ENCODE data around the gene EIF1AD.
"Not testable (repeated sequence)": the region's sequence is repeated elsewhere in the genome, so short reads cannot be mapped to it uniquely, and the experiment has no call there.

EIF1AD gene

GRCh38 chr11:65973439-65974110 is 28.4 kb downstream of the EIF1AD start:
- in situ Hi-C loops (cut with MboI; ENCODE audit: low sequenced_read_pairs), result no loop called here

DNA sequence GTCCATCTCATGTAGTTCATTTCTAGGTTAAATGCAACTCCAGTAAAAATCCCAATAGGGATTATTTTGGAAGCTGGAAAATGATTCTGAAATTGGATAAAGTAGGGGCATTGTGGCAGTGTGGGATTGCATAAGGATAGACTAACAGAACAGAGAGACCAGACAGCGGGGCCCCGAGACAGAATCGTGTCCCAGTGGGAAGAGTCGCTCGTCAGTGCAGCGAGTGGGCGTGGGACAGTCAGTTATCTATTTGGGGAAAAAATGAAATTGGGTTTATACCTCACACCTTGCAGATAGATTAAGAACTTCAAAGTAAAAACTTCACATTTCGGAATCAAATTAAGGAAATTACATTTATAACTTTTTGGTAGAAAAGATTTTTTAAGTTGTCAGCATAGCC is 29.8 kb downstream of the EIF1AD start:
- in situ Hi-C loops (cut with MboI; ENCODE audit: low sequenced_read_pairs), result no loop called here

GRCh38 chr11:65968600-65969482 is 33.1 kb downstream of the EIF1AD start:
- in situ Hi-C loops (cut with MboI; ENCODE audit: low sequenced_read_pairs), result no loop called here

- in situ Hi-C loops (cut with MboI; ENCODE audit: low sequenced_read_pairs), result no loop called here
These were observed 34.5 kb downstream of the EIF1AD start for GRCh38 chr11:65967329-65967934.

DNA sequence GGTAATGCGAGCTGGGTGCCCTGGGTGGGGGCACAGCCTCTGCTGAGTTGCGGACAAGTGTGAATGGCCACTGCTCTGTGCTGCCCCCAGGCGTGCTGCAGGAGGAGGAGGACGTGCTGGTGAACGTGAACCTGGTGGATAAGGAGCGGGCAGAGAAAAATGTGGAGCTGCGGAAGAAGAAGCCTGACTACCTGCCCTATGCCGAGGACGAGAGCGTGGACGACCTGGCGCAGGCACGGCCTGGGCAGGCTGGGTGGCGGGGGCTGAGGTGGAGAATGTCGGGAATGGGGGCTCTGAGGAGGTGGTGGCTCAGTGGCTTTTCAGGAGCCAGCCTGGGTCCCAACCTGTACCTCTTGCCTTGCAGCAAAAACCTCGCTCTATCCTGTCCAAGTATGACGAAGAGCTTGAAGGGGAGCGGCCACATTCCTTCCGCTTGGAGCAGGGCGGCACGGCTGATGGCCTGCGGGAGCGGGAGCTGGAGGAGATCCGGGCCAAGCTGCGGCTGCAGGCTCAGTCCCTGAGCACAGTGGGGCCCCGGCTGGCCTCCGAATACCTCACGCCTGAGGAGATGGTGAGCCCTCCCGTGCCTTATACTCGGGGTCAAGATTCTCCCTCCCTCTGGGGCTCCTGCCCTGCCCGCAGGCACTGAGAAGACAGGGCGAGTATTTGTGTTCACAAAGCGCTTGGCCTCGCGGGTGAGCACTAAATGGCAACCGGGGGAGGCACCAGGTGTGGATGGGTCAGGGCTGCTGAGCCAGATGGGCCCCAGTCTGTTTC is 35.8 kb downstream of the EIF1AD start:
- in situ Hi-C loops (cut with MboI; ENCODE audit: low sequenced_read_pairs), result no loop called here

DNA sequence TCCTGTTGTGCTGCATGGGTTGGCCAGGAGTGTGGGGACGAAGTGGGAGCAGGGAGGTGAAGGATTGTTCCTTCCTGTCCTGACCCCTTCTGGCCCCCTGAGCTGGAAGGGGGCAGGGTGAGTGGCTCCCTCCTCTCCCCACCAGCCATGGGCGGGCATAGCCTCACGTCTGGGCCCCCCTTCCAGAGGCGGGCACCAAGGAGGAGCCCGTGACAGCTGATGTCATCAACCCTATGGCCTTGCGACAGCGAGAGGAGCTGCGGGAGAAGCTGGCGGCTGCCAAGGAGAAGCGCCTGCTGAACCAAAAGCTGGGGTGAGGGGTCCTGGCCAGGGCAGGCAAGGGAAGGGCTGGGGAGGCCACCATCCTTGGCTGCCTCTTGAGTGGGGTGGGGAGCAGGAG is 37.1 kb downstream of the EIF1AD start:
- in situ Hi-C loops (cut with MboI; ENCODE audit: low sequenced_read_pairs), result no loop called here

DNA sequence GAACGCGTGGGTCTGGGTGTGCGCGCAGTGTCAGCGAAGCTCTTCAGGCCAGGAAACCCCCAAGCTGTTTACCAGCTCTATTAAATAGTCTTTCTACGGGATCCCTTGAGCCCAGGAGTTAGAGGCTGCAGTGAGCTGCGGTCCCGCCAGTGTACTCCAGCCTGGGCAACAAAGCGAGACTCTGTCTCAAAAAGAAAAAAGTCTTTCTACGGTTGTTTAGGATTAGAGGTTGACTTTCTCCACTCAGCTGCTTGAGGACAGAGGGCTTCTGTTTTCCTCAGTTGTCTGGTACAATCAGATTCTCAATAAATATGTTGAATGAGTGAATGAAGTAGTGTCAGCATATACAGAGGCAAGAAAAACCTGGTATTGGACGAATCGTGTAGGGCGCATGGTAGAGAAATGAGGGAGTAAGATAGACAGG is 39.8 kb downstream of the EIF1AD start:
- in situ Hi-C loops (cut with MboI; ENCODE audit: low sequenced_read_pairs), result no loop called here

DNA sequence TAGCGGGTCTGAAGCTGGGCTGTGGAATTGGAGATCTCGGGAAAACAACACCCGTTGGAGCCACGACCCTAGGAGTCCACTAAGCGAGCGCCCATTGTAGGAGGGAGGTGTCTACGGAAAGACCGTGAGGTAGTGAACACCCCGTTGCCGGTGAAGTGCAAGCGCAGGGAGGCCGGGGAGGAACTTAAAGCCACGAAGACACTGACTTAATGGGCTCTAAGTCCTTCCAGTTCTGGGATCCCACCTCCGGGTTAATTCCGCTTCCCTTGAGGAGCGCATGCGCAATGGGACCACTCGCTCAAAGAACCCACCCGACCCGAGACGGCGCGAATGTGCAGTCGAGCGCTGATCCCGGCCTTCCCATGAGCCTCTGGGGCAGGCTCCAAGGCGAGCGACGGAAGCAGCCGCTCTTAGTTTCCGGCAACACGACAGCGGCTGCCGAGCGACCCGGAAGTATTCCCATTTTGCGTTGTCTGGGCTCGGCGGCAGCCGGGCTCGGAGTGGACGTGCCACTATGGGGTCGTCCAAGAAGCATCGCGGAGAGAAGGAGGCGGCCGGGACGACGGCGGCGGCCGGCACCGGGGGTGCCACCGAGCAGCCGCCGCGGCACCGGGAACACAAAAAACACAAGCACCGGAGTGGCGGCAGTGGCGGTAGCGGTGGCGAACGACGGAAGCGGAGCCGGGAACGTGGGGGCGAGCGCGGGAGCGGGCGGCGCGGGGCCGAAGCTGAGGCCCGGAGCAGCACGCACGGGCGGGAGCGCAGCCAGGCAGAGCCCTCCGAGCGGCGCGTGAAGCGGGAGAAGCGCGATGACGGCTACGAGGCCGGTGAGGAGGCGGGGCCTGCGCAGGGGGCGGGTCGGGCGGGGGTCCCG is 40.5 kb downstream of the EIF1AD start, which contains the start of gene SART1:
TSS of gene SART1 (plus strand) at position 468 of the 874 bp plus-strand sequence. CDS start at position 515, 47 bp downstream.
- in situ Hi-C loops (cut with MboI; ENCODE audit: low sequenced_read_pairs), result no loop called here

DNA sequence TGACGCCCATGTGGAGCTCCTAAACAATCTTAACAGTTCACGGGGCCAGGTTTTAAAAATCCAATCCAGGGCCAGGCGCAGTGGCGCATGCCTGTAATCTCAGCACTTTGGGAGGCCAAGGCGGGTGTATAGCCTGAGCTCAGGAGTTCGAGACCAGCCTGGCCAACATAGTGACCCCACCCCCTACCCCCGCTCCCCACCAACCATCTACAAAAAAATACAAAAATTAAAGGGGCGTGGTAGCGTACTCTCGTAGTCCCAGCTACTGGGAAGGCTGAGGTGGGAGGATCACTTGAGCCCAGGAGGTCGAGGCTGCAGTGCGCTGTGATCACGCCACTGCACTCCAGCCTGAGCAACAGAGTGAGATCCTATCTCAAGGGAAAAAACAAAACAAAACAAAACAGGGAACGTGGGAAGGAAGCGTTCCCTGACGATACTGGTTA is 41.1 kb downstream of the EIF1AD start:
- in situ Hi-C loops (cut with MboI; ENCODE audit: low sequenced_read_pairs), result no loop called here

GRCh38 chr11:65958774-65959420 is 43.1 kb downstream of the EIF1AD start:
- in situ Hi-C loops (cut with MboI; ENCODE audit: low sequenced_read_pairs), result no loop called here

- in situ Hi-C loops (cut with MboI; ENCODE audit: low sequenced_read_pairs), result no loop called here
These were observed 43.7 kb downstream of the EIF1AD start for GRCh38 chr11:65958291-65958690.

DNA sequence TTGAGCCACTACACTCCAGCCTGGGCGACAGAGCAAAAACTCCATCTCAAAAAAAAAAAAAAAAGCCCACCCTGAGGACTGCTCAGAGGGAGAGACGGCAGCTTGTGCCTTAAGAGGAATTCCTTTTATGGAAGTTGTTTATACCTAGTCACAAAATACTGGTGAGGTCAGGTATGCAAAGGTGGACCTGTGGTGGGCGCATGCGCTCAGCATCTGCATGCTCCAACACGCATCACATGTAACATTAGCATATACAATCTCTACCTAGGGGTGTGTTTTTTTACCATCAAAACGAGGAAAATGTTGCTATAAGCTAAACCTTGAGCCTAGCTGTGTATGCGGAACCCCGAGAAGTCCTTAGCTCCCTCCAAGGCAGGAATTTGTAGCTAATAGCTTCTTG is 47.2 kb downstream of the EIF1AD start:
- in situ Hi-C loops (cut with MboI; ENCODE audit: low sequenced_read_pairs), result no loop called here

DNA sequence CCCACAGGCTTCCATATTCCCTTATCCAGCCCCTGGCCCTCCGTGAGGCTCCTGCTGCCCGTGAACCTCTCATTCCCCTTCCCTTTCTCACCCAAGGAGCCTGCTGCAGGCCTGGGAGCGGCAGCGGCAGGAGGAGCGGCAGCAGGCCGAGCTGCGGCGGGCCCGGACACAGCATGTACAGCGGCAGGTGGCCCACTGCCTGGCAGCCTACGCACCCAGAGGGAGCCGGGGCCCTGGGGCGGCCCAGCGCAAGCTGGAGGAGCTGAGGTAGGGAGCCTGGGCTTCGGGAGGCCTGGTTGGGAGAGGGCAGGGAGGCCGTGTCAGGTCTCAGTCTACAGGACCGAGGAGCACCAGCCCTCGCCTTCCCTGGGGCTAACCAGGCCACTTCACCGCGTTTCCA is 48.5 kb downstream of the EIF1AD start:
- in situ Hi-C loops (cut with MboI; ENCODE audit: low sequenced_read_pairs), result no loop called here

- in situ Hi-C loops (cut with MboI; ENCODE audit: low sequenced_read_pairs), result no loop called here
These were observed 49.9 kb downstream of the EIF1AD start for GRCh38 chr11:65952052-65952521.

GRCh38 chr11:65951641-65952040 is 50.3 kb downstream of the EIF1AD start:
- in situ Hi-C loops (cut with MboI; ENCODE audit: low sequenced_read_pairs), result not testable (repeated sequence)

DNA sequence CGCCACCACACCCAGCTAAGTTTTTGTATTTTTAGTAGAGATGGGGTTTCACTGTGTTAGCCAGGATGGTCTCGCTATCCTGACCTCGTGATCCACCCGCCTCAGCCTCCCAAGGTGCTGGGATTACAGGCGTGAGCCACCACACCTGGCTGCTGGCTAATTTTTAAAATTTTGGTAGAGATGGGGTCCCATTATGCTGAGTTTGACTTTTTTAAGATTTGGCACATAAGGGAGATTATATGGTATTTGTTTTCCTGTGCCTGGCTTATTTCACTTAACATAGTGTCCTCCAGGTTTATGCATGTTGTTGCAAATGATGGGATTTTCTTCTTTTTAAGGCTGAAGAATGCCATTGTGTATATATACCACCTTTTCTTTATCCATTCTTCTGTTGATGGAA is 51.2 kb downstream of the EIF1AD start:
- in situ Hi-C loops (cut with MboI; ENCODE audit: low sequenced_read_pairs), result not testable (repeated sequence)

GRCh38 chr11:65947603-65948125 is 54.3 kb downstream of the EIF1AD start:
- in situ Hi-C loops (cut with MboI; ENCODE audit: low sequenced_read_pairs), result no loop called here

GRCh38 chr11:65947133-65947532 is 54.8 kb downstream of the EIF1AD start:
- in situ Hi-C loops (cut with MboI; ENCODE audit: low sequenced_read_pairs), result no loop called here

GRCh38 chr11:65946655-65947054 is 55.3 kb downstream of the EIF1AD start:
- in situ Hi-C loops (cut with MboI; ENCODE audit: low sequenced_read_pairs), result no loop called here
